ES-I3 (cell line): ENCODE measurements around the gene KIFC3.

ENCODE experiments used
- H3K36me3 ChIP-seq: 2 replicates; pipeline ENCODE4 v1.6.1; 2013; ENCODE audit warnings: mild to moderate bottlenecking, low read length, control low read depth, moderate library complexity; ENCODE audit not compliant: insufficient read depth
- H3K4me1 ChIP-seq: 2 replicates; pipeline ENCODE4 v1.6.1; 2013; ENCODE audit warnings: mild to moderate bottlenecking, control low read depth, low read length; ENCODE audit not compliant: insufficient read depth
- H3K9ac ChIP-seq: 2 replicates; pipeline ENCODE4 v1.6.1; 2013; ENCODE audit warnings: low read depth, mild to moderate bottlenecking, low read length, moderate library complexity
- H3K9me3 ChIP-seq: 2 replicates; pipeline ENCODE4 v1.6.1; 2013; ENCODE audit warnings: mild to moderate bottlenecking, low read length, moderate library complexity; ENCODE audit not compliant: control insufficient read depth, insufficient read depth

Gene KIFC3

GRCh38 chr16:57755061-57755684, 47.1 kb downstream of the KIFC3 start:
- no peaks in the 10 kb centered on the region; the same call in 1 of the 2 replicates for H3K36me3 ChIP-seq
- H3K9me3 ChIP-seq = no peaks in the 10 kb centered on the region
- H3K4me1 ChIP-seq = peaks cover 4% of the 10 kb centered on the region; the same call in 1 of the 2 replicates
- no peak overlapping the region for H3K9ac ChIP-seq

- Histone ChIP-seq H3K36me3 (peaks cover 4% of the 10 kb centered on the region; the same call in 1 of the 2 replicates), H3K9ac (no peak overlapping the region), H3K9me3 (no peaks in the 10 kb centered on the region), H3K4me1 (peaks cover 2% of the 10 kb centered on the region; the same call in 1 of the 2 replicates)
Measured at GRCh38 chr16:57754354-57755060, 47.8 kb downstream of the KIFC3 start.

GRCh38 chr16:57753448-57754353, 48.6 kb downstream of the KIFC3 start:
- H3K4me1 ChIP-seq = peaks cover 2% of the 10 kb centered on the region; the same call in 1 of the 2 replicates
- peaks cover 6% of the 10 kb centered on the region; the same call in 1 of the 2 replicates for H3K36me3 ChIP-seq
- no peak overlapping the region for H3K9ac ChIP-seq
- no peaks in the 10 kb centered on the region for H3K9me3 ChIP-seq

GRCh38 chr16:57752581-57753447, 49.5 kb downstream of the KIFC3 start:
- H3K36me3 ChIP-seq = peaks cover 6% of the 10 kb centered on the region; the same call in 1 of the 2 replicates
- no peak overlapping the region for H3K9ac ChIP-seq
- peaks cover 2% of the 10 kb centered on the region; the same call in 1 of the 2 replicates for H3K4me1 ChIP-seq
- H3K9me3 ChIP-seq = no peaks in the 10 kb centered on the region

- no peaks in the 10 kb centered on the region for H3K9me3 ChIP-seq
- H3K9ac ChIP-seq = no peak overlapping the region
- H3K36me3 ChIP-seq = peaks cover 6% of the 10 kb centered on the region; the same call in 1 of the 2 replicates
- no peaks in the 10 kb centered on the region; the same call in 1 of the 2 replicates for H3K4me1 ChIP-seq
Measured at GRCh38 chr16:57752203-57752580, 50.1 kb downstream of the KIFC3 start.

GRCh38 chr16:57751539-57752202, 50.6 kb downstream of the KIFC3 start:
- peaks cover 6% of the 10 kb centered on the region; the same call in 1 of the 2 replicates for H3K36me3 ChIP-seq
- no peaks in the 10 kb centered on the region for H3K4me1 ChIP-seq
- H3K9ac ChIP-seq = no peak overlapping the region
- H3K9me3 ChIP-seq = no peaks in the 10 kb centered on the region

GRCh38 chr16:57750796-57751538, 51.3 kb downstream of the KIFC3 start:
- peaks cover 6% of the 10 kb centered on the region; the same call in 1 of the 2 replicates for H3K36me3 ChIP-seq
- no peaks in the 10 kb centered on the region for H3K9me3 ChIP-seq
- no peaks in the 10 kb centered on the region for H3K4me1 ChIP-seq
- H3K9ac ChIP-seq = no peak overlapping the region

- Histone ChIP-seq H3K4me1 (no peaks in the 10 kb centered on the region), H3K9me3 (no peaks in the 10 kb centered on the region), H3K9ac (no peak overlapping the region), H3K36me3 (peaks cover 6% of the 10 kb centered on the region; the same call in 1 of the 2 replicates)
Measured at GRCh38 chr16:57749856-57750452, 52.3 kb downstream of the KIFC3 start.

GRCh38 chr16:57749101-57749692, 53.1 kb downstream of the KIFC3 start:
- Histone ChIP-seq H3K9ac (no peak overlapping the region), H3K9me3 (no peaks in the 10 kb centered on the region), H3K4me1 (no peaks in the 10 kb centered on the region), H3K36me3 (peaks cover 6% of the 10 kb centered on the region; the same call in 1 of the 2 replicates)

GRCh38 chr16:57748596-57748995, 53.7 kb downstream of the KIFC3 start:
- H3K4me1 ChIP-seq = no peaks in the 10 kb centered on the region
- H3K9me3 ChIP-seq = no peaks in the 10 kb centered on the region
- H3K9ac ChIP-seq = no peak overlapping the region
- H3K36me3 ChIP-seq = peaks cover 6% of the 10 kb centered on the region; the same call in 1 of the 2 replicates

GRCh38 chr16:57747996-57748395, 54.3 kb downstream of the KIFC3 start:
- Histone ChIP-seq H3K9me3 (no peaks in the 10 kb centered on the region), H3K4me1 (no peaks in the 10 kb centered on the region), H3K36me3 (peaks cover 6% of the 10 kb centered on the region; the same call in 1 of the 2 replicates), H3K9ac (no peak overlapping the region)

GRCh38 chr16:57747496-57747895, 54.8 kb downstream of the KIFC3 start:
- H3K4me1 ChIP-seq = no peaks in the 10 kb centered on the region
- H3K9me3 ChIP-seq = no peaks in the 10 kb centered on the region
- no peak overlapping the region for H3K9ac ChIP-seq
- H3K36me3 ChIP-seq = peaks cover 6% of the 10 kb centered on the region
